HG03095 (cell line): ENCODE results near the gene MAPKAPK5.
"Not testable (repeated sequence)": the region's sequence is repeated elsewhere in the genome, so short reads cannot be mapped to it uniquely, and the experiment has no call there.

Source experiments
- ATAC-seq: cut with Tn5 transposase; IDR thresholded peaks from one replicate; pipeline ENCODE4 v1.9.1; 2021; ENCODE audit warnings: moderate library complexity; ENCODE audit not compliant: unreplicated experiment

MAPKAPK5 gene

DNA sequence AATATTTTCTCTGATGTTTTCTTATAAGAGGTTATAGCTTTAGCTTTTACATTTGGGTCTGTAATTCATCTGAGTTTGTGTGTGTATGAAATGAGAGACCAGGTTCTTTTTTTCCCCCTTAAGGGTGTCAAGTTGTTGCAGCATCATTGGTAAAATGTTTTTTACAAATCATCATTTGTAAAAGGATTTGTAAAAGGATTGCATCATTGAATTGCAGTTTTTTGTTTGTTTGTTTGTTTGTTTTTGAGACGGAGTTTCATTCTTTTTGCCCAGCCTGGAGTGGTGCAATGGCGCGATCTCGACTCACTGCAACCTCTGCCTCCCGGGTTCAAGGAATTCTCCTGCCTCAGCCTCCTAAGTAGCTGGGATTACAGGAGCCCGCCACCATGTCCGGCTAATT, 31.1 kb downstream of the MAPKAPK5 start:
- no peak for ATAC-seq

- no peak for ATAC-seq
Observed at GRCh38 chr12:111881716-111882115, 39.7 kb downstream of the MAPKAPK5 start.

DNA sequence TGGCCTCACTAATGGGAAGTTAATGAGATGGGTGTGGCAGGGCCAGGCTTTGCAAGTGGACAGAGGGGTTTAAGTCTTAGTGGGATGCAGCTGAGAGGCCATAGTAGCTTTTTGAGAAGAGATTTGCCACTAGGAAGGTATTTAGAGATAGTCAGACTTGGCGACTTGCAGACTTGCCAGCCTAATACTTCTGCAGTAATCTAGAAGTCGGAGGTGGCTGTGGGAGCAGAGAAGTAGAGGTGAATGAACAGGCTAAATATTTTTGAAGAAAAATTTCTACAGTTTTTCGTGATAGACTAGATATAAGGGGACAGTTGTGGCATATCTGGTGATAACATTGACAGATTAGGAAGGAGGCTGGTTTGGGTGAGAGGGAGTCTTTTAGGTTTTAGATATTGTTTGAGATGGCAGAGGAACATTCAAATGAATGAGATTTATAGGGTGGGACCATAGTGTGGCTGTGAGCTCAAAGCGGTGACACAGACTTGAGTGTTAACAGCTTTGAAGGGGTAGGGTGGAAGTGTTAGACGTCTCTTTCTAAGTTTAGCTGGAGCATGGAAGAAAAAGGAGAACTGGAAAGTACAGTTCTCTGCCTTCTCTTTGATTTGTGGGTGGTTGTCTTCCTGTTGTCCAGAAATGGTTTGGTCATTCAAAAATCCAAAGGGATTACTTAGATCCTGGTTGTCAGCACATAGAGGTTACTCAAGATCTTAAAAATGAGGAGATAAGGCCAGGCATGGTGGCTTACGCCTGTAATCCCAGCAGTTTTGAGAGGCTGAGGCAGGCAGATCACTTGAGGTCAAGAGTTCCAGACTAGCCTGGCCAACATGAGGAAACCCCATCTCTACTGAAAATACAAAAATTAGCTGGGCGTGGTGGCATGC, 44.9 kb downstream of the MAPKAPK5 start:
- ATAC-seq: no peak

DNA sequence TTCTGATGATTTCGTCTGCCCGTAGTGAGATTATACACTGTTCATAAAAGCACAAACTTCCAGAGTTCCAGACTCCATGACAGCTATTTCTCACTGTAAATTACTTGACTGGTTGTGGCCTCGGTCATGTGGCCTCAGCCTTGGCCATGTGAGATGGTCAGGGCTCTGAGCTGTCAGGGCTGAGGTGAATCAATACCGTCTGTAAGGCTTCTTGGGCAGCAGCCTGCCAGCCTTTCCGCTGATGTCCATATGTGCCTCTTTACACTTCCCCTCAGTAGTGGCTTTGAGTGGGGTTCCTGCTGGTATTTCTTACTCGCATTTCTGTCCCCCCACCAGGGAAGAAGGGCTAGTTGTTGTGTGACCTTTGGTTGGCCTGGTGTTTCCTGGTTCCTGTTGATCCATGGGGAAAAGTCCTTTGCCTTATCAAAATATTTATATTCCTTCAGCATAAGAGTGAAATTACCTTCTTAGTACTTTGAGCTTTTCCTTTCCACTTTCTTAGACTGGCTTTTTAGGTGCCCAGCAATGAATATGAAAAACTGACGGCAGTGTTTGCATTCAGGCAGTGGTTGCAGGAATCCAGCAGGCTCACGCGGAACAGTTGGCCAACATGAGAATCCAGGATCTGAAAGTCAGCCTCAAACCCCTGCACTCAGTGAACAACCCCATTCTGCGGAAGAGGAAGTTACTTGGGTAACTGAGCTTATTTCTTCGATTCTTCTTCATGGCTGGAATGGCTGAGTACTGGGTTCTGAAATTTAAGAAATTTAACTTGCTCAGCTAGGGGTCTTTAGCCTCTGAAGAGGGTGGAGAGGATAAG, 46.1 kb downstream of the MAPKAPK5 start:
- no peak for ATAC-seq

GRCh38 chr12:111893287-111893686, 51.3 kb downstream of the MAPKAPK5 start:
- no peak for ATAC-seq

GRCh38 chr12:111894556-111894955, 52.5 kb downstream of the MAPKAPK5 start:
- no peak for ATAC-seq

DNA sequence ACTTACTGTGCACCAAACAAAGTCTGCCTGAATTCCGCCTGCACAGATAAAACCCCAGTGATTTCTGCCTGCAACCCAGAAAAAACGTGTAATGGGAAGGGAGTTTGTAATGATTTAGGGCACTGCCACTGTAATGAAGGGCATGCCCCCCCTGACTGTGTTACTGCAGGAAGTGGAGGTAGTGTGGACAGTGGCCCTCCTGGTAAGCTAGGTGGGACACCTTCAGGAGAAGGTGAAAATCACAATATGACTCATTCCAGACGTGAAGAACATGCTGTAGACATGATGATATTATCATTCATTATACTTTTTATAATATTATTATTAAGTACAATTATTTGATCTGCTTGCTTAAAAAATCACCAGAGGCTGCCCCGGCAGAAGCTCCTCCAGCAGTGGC, 59.2 kb downstream of the MAPKAPK5 start:
- ATAC-seq: no peak

DNA sequence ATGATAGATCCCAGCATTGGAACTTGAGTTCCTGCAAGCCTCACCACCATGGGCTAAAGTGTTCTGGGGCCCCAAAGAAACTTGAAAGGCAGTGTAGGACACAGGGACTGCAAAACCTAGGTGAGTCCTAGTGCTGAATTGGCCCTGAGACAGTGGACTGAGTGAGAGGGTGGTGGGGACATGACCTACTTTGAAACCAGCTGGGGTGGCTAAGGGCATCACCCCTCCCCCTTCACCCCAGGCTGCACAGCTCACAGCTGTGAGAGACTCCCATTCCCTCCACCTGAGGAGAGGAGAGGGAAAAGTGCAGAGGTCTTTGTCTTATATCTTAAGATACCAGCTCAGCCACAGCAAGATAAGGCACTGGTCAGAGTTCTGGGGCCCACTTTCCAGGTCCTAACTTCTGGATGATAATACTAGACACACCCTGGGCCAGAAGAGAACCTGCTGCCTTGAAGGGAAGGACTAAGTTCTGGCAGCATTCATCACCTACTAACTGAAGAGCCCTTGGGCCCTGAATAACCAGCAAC, 62.5 kb downstream of the MAPKAPK5 start:
- ATAC-seq: no peak

GRCh38 chr12:111905502-111905901, 63.5 kb downstream of the MAPKAPK5 start:
- no peak for ATAC-seq

- no peak for ATAC-seq
Observed at GRCh38 chr12:111907740-111908139, 65.7 kb downstream of the MAPKAPK5 start.

GRCh38 chr12:111925171-111925570, 83.1 kb downstream of the MAPKAPK5 start:
- ATAC-seq: no peak

DNA sequence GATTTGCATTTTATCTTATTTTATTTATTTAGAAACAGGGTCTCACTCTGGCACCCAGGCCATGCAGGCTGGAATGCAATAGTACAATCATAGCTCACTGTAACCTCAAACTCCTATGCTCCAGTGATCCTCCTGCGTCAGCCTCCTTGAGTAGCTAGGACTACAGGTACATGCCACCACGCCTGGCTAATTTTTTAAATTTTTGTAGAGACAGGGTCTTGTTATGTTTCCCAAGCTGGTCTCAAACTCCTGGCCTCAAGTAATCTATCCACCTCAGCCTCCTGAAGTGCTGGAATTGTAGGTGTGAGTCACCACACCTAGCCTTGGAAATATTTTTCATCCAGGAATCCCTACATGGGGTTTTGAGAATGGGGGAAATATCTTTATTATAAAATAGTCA, 84.6 kb downstream of the MAPKAPK5 start:
- ATAC-seq: no peak

DNA sequence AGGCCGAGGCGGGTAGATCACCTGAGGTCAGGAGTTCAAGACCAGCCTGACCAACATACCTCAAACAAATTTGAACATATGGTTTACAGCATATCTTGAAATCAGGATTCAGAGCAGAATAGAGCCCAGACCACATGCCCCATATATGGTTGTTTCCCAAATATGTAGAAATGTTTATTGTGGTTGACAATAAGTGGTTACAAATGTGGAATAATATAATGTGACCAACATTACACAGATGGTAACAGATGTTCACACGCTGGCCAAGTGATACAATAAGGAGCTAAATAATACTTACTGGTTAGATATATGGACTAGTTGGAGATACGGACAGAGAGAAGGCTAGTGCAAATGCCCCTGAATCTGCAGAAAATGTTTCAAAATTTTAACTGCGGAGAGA, 85.3 kb downstream of the MAPKAPK5 start:
- no peak for ATAC-seq

GRCh38 chr12:111932241-111932640, 90.2 kb downstream of the MAPKAPK5 start:
- ATAC-seq: no peak

GRCh38 chr12:111936869-111937268, 94.8 kb downstream of the MAPKAPK5 start:
- ATAC-seq: no peak

GRCh38 chr12:111937429-111937828, 95.4 kb downstream of the MAPKAPK5 start:
- no peak for ATAC-seq

DNA sequence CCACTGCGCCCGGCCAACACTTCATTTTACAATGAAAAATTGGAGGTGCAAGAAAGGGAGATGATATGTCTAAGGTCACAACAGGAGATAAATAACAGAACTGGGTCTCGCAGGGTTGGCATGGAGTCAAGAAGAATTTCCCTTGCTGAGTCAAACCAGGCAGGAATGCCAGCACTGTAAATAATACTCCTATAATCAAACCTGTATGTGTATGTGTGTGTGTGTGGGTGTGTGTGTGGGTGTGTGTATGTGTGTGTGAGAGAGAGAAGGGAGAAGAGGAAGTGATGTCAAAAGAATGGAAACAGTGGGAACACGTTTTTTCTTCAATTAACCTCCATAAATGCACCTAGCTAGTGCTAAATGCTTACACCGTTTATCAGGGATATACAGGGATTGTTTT, 100.5 kb downstream of the MAPKAPK5 start:
- ATAC-seq: no peak

DNA sequence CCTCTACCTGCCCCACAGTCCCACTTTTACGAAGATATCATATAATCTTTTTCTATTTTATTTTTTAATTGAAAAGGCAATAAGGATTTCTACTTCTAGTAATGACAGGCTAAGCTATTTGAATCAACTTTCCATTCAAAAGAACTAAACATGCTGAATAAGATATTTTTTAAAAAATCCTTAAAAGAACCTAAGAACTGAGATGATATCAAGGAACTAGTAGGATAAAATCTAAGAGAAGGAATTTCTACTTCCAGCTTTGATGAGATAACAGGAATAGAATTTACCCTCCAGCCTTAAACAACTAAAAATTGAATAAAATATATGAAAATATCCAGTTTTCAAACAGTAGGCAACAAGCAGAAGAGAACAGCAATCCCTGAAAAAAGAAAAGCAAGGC, 101.9 kb downstream of the MAPKAPK5 start:
- ATAC-seq: no peak

DNA sequence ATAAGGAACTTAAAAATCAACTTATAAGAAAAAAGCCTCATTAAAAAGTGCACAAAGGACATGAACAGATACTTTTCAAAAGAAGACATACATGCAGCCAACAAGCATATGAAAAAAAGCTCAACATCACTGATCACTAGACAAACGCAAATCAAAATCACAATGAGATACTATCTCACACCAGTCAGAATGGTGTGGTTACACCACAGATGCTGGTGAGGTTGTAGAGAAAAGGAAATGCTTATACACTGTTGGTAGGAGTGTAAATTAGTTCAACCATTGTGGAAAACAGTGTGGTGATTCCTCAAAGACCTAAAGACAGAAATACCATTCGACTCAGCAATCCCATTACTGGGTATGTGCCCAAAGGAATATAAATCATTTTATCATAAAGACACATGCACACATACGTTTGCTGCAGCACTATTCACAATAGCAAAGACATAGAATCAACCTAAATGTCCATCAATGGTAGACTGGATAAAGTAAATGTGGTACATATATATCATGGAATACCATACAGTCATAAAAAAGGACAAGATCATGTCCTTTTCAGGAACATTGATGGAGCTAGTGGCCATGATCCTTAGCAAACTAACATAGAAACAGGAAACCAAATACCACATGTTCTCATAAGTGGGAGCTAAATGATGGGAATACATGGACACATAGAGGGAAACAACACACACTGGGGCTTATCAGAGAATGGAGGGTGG, 109.1 kb downstream of the MAPKAPK5 start:
- not testable (repeated sequence) for ATAC-seq
